OCI-LY1 (cell line): ENCODE results near the gene DCUN1D5.
"Not testable (repeated sequence)": the region's sequence is repeated elsewhere in the genome, so short reads cannot be mapped to it uniquely, and the experiment has no call there.

ENCODE experiments used
- H2AFZ ChIP-seq: fragments of 200-600 bp; sonication (generic), shearing (Covaris generic); 2 replicates; pipeline ENCODE4 v1.6.0; 2014; ENCODE audit warnings: antibody characterized with exemption, mild to moderate bottlenecking, low read length
- H3F3A ChIP-seq: fragments of 200-600 bp; sonication (generic), shearing (Covaris generic); 2 replicates; pipeline ENCODE4 v1.6.0; 2014; ENCODE audit warnings: mild to moderate bottlenecking, antibody characterized with exemption, low read length, moderate library complexity; ENCODE audit not compliant: insufficient read depth
- H3K27ac ChIP-seq: fragments of 200-600 bp; sonication (generic); 2 replicates; pipeline ENCODE4 v1.5.1; 2014; ENCODE audit warnings: low read length, mixed run types, mild to moderate bottlenecking, low read depth; ENCODE audit not compliant: poor library complexity, severe bottlenecking
- H3K27me3 ChIP-seq: fragments of 200-600 bp; sonication (generic); 2 replicates; pipeline ENCODE4 v1.6.0; 2014; ENCODE audit warnings: antibody characterized with exemption, mild to moderate bottlenecking, low read length, moderate library complexity; ENCODE audit not compliant: insufficient read depth
- H3K36me3 ChIP-seq: fragments of 200-600 bp; sonication (generic); 2 replicates; pipeline ENCODE4 v1.6.1; 2014; ENCODE audit warnings: mild to moderate bottlenecking, antibody characterized with exemption, low read length, moderate library complexity, mixed read lengths; ENCODE audit not compliant: insufficient read depth
- H3K4me1 ChIP-seq: fragments of 200-600 bp; sonication (generic); 2 replicates; pipeline ENCODE4 v1.5.1; 2014; ENCODE audit warnings: mild to moderate bottlenecking, low read length, moderate library complexity; ENCODE audit not compliant: insufficient read depth, severe bottlenecking
- H3K4me2 ChIP-seq: fragments of 200-600 bp; sonication (generic), shearing (Covaris generic); 2 replicates; pipeline ENCODE4 v1.6.1; 2014; ENCODE audit warnings: low read length
- H3K4me3 ChIP-seq: fragments of 200-600 bp; sonication (generic); 2 replicates; pipeline ENCODE4 v1.5.1; 2014; ENCODE audit warnings: low read length, low read depth, mild to moderate bottlenecking, mixed read lengths; ENCODE audit not compliant: poor library complexity, severe bottlenecking
- H3K79me2 ChIP-seq: fragments of 200-600 bp; shearing (Covaris generic); 2 replicates; pipeline ENCODE4 v1.6.1; 2016; ENCODE audit warnings: mixed run types, low read length, mixed read lengths; ENCODE audit not compliant: insufficient read depth
- H3K9ac ChIP-seq: fragments of 200-600 bp; sonication (generic), shearing (Covaris generic); 2 replicates; pipeline ENCODE4 v1.6.1; 2014; ENCODE audit warnings: mild to moderate bottlenecking, low read length, mixed read lengths
- H3K9me2 ChIP-seq: fragments of 200-600 bp; sonication (generic), shearing (Covaris generic); 2 replicates; pipeline ENCODE4 v1.6.1; 2014; ENCODE audit warnings: low read depth, mild to moderate bottlenecking, low read length, mixed read lengths
- H3K9me3 ChIP-seq: fragments of 200-600 bp; shearing (Covaris generic); 2 replicates; pipeline ENCODE4 v1.6.1; 2014; ENCODE audit warnings: low read length, mixed read lengths
- H4K20me1 ChIP-seq: fragments of 200-600 bp; sonication (generic), shearing (Covaris generic); 2 replicates; pipeline ENCODE4 v1.6.0; 2016; ENCODE audit warnings: mild to moderate bottlenecking, low read length; ENCODE audit not compliant: insufficient read depth
- EZH2 ChIP-seq: fragments of 200-600 bp; sonication (generic), shearing (Covaris generic); IDR thresholded peaks from 2 replicates; pipeline ENCODE4 v1.8.0; 2017; ENCODE audit warnings: borderline replicate concordance, mixed run types, mild to moderate bottlenecking, antibody characterized with exemption, low read length, moderate library complexity, mixed read lengths
- TF ChIP-seq, protein P1 (sequence below): fragments of 200-600 bp; sonication (generic), shearing (Covaris generic); IDR thresholded peaks from 2 replicates; pipeline ENCODE4 v1.5.1; 2017; ENCODE audit warnings: mild to moderate bottlenecking, antibody characterized with exemption, low read length, moderate library complexity, mixed read lengths

The DCUN1D5 gene

DNA sequence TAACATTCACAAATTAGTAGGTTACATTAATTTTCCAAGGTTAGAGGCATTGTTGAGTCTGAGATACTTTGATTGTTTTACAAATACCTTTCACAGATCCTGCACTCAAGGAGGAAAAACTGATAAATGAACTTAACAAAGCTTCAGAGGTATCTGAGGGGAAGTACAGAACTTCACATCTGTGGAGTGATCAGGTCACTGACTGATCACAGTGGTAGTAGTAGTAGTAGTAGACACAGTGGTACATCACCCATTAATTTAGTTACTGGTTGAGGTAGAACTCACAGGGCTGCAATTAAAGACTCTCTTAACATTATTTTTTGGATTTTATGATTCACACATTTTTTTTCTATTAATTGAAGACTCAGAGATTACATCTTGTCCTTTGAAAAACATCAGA is 56.7 kb downstream of the DCUN1D5 start:
- Histone ChIP-seq H3K9me2 (no peaks in the 10 kb centered on the region), H3K9ac (no peak overlapping the region), H2AFZ (no peak overlapping the region), H3K4me3 (no peak overlapping the region), H3K27me3 (no peaks in the 10 kb centered on the region), H3K36me3 (no peaks in the 10 kb centered on the region), H3K9me3 (no peaks in the 10 kb centered on the region), H3K27ac (no peak overlapping the region), H3K79me2 (no peaks in the 10 kb centered on the region), H3K4me1 (peaks cover 3% of the 10 kb centered on the region), H3F3A (no peaks in the 10 kb centered on the region), H3K4me2 (no peak overlapping the region), H4K20me1 (no peaks in the 10 kb centered on the region)
- TF ChIP-seq, protein P1, sequence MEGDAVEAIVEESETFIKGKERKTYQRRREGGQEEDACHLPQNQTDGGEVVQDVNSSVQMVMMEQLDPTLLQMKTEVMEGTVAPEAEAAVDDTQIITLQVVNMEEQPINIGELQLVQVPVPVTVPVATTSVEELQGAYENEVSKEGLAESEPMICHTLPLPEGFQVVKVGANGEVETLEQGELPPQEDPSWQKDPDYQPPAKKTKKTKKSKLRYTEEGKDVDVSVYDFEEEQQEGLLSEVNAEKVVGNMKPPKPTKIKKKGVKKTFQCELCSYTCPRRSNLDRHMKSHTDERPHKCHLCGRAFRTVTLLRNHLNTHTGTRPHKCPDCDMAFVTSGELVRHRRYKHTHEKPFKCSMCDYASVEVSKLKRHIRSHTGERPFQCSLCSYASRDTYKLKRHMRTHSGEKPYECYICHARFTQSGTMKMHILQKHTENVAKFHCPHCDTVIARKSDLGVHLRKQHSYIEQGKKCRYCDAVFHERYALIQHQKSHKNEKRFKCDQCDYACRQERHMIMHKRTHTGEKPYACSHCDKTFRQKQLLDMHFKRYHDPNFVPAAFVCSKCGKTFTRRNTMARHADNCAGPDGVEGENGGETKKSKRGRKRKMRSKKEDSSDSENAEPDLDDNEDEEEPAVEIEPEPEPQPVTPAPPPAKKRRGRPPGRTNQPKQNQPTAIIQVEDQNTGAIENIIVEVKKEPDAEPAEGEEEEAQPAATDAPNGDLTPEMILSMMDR, result no peak
- TF ChIP-seq EZH2, result no peak

DNA sequence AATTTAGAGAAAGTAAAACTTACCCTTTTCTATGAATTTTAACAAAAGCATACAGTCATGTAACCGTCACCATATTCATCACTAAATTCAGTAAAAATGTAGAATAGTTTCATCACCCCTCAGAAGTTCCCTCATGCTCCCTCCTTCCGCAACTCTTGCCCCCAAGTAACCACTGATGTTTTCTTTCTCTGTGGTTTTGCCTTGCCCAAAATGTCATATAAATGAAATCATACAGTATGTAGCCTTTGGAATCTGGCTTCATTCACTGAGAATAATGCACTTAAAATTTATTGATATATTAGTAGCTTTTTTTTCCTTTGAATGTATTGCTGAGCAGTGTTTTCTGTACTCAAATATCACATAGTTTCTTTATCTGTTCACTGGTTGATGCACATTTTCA is 60.1 kb downstream of the DCUN1D5 start:
- no peak overlapping the region for H3K4me3 ChIP-seq
- no peak overlapping the region for H2AFZ ChIP-seq
- no peaks in the 10 kb centered on the region for H3K9me3 ChIP-seq
- H3K9me2 ChIP-seq, result no peaks in the 10 kb centered on the region
- H3K27ac ChIP-seq, result no peak overlapping the region
- H4K20me1 ChIP-seq, result no peaks in the 10 kb centered on the region
- H3K36me3 ChIP-seq, result no peaks in the 10 kb centered on the region
- no peaks in the 10 kb centered on the region for H3K27me3 ChIP-seq
- H3K9ac ChIP-seq, result no peak overlapping the region
- H3F3A ChIP-seq, result no peaks in the 10 kb centered on the region
- no peaks in the 10 kb centered on the region for H3K79me2 ChIP-seq
- H3K4me2 ChIP-seq, result no peak overlapping the region
- H3K4me1 ChIP-seq, result peaks cover 3% of the 10 kb centered on the region
- TF ChIP-seq, protein P1, result no peak
- no peak for TF ChIP-seq EZH2

DNA sequence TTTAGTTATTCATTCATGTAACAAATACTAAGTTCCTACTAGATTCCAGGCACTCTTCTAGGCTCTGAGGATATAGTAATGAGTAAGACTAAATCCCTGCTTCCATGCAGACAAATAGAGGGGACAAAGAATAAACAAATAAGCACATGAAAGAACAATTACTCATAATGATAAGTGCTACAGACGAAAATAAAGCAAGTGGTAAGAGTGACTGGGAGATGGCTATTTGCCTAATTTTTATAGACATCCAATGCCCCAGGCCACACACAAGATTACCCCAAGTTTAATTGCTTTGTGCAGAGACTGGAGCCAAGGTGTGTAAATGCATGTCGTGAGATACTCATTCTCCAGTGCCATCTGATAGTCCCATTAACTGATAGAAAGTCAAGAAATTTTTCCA is 62.6 kb downstream of the DCUN1D5 start:
- no peaks in the 10 kb centered on the region for H3K4me1 ChIP-seq
- no peaks in the 10 kb centered on the region; the same call in 1 of the 2 replicates for H3F3A ChIP-seq
- no peaks in the 10 kb centered on the region for H3K9me3 ChIP-seq
- no peaks in the 10 kb centered on the region for H3K36me3 ChIP-seq
- H3K4me3 ChIP-seq, result no peak overlapping the region
- H3K9ac ChIP-seq, result no peak overlapping the region
- no peak overlapping the region for H3K4me2 ChIP-seq
- H3K27ac ChIP-seq, result no peak overlapping the region
- H2AFZ ChIP-seq, result no peak overlapping the region
- no peaks in the 10 kb centered on the region for H3K79me2 ChIP-seq
- H3K27me3 ChIP-seq, result no peaks in the 10 kb centered on the region
- H4K20me1 ChIP-seq, result no peaks in the 10 kb centered on the region
- H3K9me2 ChIP-seq, result no peaks in the 10 kb centered on the region
- TF ChIP-seq EZH2, result no peak
- TF ChIP-seq, protein P1, result no peak

DNA sequence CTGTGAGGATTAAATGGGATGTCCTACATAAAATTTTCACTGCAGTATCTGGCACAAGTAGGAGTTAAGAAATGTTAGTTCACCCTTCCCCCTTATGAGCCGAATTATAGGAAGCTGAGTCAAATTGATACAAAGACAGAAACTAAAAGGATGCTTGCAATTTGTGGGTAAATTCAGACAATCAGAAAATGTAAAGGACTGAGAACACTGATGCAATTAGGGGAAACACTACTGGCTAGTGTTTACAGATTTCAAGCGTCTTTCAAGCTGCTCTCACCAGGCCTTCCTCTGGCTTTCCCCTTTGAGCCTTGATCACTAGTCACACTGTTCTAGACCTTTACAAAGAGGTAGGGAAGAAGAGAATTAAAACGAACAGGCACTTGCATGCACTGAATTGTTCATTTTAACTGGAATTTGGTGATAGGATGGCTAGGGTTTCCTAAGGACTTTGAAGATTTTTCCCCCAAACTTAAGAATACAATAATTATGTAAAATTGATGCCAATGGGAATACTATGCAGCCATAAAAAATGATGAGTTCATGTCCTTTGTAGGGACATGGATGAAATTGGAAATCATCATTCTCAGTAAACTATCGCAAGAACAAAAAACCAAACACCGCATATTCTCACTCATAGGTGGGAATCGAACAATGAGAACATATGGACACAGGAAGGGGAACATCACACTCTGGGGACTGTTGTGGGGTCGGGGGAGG is 63.5 kb downstream of the DCUN1D5 start:
- not testable (repeated sequence) for H3K27me3 ChIP-seq, H3K9me2 ChIP-seq, H3F3A ChIP-seq, H2AFZ ChIP-seq, H3K4me3 ChIP-seq, H3K27ac ChIP-seq, H3K9ac ChIP-seq, H3K9me3 ChIP-seq, H4K20me1 ChIP-seq, H3K4me1 ChIP-seq, H3K4me2 ChIP-seq, H3K36me3 ChIP-seq, H3K79me2 ChIP-seq
